H1 (cell line): ENCODE results near the gene CACNA2D3. TPM values are rescaled to one million over a fixed set of nuclear protein-coding genes. Genes with fewer than 3 reads are reported as not detected.

ENCODE experiments used
- ATF3 ChIP-seq: IDR thresholded peaks from 2 replicates; pipeline ENCODE4 v1.6.1; 2011; ENCODE audit warnings: low read depth, mild to moderate bottlenecking, low read length; ENCODE audit not compliant: insufficient read depth
- CHD1 ChIP-seq: IDR thresholded peaks from 2 replicates; pipeline ENCODE4 v1.6.1; 2012; ENCODE audit warnings: low read depth, low read length, improper control_type of control experiment
- EZH2 ChIP-seq: fragments of 200-600 bp; sonication (generic); IDR thresholded peaks from 2 replicates; pipeline ENCODE4 v1.7.1; 2012; ENCODE audit warnings: low read depth, mild to moderate bottlenecking, moderate library complexity, low read length, inconsistent platforms; ENCODE audit not compliant: severe bottlenecking
- PHF8 ChIP-seq: fragments of 200-600 bp; sonication (generic); conservative IDR thresholded peaks from 2 replicates; pipeline ENCODE4 v1.7.1; 2012; ENCODE audit warnings: low read depth, mild to moderate bottlenecking, inconsistent platforms, low read length, moderate library complexity
- SAP30 ChIP-seq: fragments of 300-600 bp; sonication (generic); IDR thresholded peaks from 2 replicates; pipeline ENCODE4 v1.7.1; 2012; ENCODE audit warnings: low read length, moderate library complexity, mild to moderate bottlenecking, inconsistent platforms; ENCODE audit not compliant: insufficient read depth, insufficient replicate concordance
- SP1 ChIP-seq: IDR thresholded peaks from 2 replicates; pipeline ENCODE4 v1.6.1; 2011; ENCODE audit warnings: low read depth, low read length
- polyA plus RNA-seq, 7 experiments: library from polyadenylated mRNA; depleted of rRNA in 3 of 7; stranded (reverse) in 5 of 7; unstranded in 2 of 7; fragments of >200 nt in 5 of 7; fragments of 200-250 nt in 2 of 7; gene quantifications; 1 replicate in 5 of 7; 2 replicates in 1 of 7; 4 replicates in 1 of 7; pipeline versions ENCODE4 v1.2.1 to v1.2.3, GENCODE V29; 2011 to 2013; ENCODE audit warnings: missing spikeins in 2 of 7, mixed read lengths in 2 of 7
- total RNA-seq: library from RNA; stranded (reverse); fragmentation: NEBNext Ultra II Directional; extraction: Animal tissue kit (Norgen Biotek cat#: 25700); gene quantifications from 2 replicates; pipeline ENCODE4 v1.2.1, GENCODE V29; 2021

CACNA2D3 gene
- total and polyA plus RNA-seq, 2 of the 8 experiments (the other 6 are each of a cell fraction or from before 2014, with no cell fraction given), result 1.5 to 1.8 TPM

GRCh38 chr3:54862526-54862925 lies 740.2 kb downstream of the CACNA2D3 start (continued):
- TF ChIP-seq SAP30, result no peak
- TF ChIP-seq CHD1, result no peak
- TF ChIP-seq EZH2, result no peak
- no peak for TF ChIP-seq PHF8
- TF ChIP-seq ATF3, result no peak
- no peak for TF ChIP-seq SP1
